IPS DF 4.7 (cell line): ENCODE data around the gene ADAM10.
A peak's percentile ranks its signal among the peaks of the same experiment; 100 is the strongest.
"Not testable (repeated sequence)": the region's sequence is repeated elsewhere in the genome, so short reads cannot be mapped to it uniquely, and the experiment has no call there.

Source experiments
- DNase-seq: peaks from one replicate; pipeline ENCODE4 v3.0.0-alpha.2; 2013; ENCODE audit warnings: low spot score; ENCODE audit errors: extremely low read depth

The ADAM10 gene, protein sequence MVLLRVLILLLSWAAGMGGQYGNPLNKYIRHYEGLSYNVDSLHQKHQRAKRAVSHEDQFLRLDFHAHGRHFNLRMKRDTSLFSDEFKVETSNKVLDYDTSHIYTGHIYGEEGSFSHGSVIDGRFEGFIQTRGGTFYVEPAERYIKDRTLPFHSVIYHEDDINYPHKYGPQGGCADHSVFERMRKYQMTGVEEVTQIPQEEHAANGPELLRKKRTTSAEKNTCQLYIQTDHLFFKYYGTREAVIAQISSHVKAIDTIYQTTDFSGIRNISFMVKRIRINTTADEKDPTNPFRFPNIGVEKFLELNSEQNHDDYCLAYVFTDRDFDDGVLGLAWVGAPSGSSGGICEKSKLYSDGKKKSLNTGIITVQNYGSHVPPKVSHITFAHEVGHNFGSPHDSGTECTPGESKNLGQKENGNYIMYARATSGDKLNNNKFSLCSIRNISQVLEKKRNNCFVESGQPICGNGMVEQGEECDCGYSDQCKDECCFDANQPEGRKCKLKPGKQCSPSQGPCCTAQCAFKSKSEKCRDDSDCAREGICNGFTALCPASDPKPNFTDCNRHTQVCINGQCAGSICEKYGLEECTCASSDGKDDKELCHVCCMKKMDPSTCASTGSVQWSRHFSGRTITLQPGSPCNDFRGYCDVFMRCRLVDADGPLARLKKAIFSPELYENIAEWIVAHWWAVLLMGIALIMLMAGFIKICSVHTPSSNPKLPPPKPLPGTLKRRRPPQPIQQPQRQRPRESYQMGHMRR

DNA sequence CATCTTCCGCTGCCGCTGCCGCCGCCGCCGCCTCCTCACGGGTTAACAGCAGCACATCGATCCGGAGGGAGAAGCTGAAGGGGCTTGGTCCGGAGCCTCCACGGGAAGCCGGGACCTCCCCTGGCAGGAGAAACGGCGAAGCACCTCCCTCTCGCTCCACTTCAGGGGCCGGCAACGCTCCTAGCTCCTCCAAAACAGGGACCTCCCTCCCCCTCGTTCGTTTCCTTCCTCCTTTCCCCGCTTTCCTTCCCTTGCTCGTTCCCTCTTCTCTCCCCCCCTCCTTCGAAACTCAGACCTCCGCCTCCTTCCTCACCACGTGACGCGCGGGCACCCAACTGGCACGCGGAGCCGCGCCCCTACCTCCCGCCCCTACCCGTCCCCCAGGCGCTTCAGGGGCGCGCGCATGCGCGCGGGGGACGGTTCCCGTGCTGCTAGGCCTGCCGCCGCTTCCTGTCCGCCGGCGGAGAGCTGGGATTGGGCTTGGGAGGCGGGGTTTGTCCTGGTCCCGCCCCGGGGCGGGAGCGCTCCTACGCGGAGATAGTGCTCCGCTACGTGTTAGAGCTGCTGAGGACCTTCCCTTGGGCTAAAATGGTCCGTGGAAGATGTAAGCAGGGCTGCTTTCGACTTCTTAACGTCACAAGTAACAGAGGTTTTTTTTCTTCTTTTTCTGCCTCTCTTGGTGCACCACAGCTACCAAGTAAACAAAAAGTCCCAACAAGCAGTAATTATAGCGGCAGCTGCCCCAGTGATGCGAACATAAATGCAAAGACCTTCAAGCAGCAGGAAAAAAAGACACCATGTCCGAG is at the start of gene ADAM10:
Gene ADAM10 (minus strand): TSS at position 176 of the 806 bp plus-strand sequence. CDS start 173 bp downstream, at position 3.
- peak; percentile 84 for DNase-seq

DNA sequence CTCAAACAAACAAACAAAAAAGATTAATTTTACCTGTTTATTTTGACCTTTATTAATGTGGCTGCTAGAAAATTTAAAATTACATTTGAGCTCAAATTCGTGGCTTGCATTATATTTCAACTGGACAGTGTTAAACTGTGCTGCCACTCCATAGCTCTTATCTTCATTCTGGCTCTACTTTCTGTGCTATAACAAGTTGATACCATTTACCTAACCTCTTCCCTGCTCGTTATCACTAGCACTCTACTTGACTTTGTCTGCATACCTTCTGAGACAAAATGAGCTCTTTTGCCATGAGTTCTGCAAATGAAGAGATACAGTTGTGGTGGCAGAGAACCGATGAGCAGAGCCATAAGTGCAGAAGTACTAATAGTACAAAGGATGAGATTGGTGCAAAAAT is 48.0 kb upstream of the ADAM10 start:
- DNase-seq = no peak

DNA sequence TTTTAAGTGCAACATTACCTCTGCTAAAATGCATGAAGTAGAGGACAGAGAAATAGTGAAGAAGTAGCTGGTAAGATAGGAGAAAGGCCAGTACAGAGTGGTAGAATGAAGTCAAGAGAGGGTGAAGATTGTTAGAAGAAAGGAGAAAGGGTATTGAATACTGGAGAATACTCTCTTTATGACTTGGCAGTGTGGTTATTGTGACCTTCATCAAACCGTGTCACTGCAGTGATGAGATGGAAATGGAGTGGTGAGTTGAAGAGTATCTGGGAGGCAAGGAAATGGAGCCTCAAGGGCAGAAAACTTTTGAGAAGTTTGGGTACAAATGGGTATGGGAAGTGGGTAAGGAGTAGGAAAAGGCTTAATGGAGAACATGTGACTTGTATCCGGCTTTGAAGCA is 46.3 kb upstream of the ADAM10 start:
- DNase-seq = no peak

DNA sequence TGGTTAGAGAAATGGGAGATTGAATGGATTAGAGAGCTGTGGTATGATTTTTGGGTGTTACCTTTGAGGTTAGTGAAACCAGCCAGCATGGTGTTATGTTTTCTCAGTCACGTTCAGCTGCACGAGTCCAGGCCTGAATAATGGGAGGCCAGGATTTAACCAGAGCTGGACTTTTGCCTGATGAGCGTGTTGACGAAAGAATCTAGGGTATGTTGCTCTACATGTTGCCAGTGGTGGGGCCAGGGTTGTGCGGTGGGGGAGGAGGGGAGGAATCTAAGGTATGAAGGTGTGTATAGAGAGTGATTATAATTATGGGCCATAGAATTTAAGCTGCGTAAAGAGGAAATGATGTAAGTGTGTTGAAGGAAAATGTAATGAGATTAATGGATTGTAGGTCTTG is 44.4 kb upstream of the ADAM10 start:
- no peak for DNase-seq

DNA sequence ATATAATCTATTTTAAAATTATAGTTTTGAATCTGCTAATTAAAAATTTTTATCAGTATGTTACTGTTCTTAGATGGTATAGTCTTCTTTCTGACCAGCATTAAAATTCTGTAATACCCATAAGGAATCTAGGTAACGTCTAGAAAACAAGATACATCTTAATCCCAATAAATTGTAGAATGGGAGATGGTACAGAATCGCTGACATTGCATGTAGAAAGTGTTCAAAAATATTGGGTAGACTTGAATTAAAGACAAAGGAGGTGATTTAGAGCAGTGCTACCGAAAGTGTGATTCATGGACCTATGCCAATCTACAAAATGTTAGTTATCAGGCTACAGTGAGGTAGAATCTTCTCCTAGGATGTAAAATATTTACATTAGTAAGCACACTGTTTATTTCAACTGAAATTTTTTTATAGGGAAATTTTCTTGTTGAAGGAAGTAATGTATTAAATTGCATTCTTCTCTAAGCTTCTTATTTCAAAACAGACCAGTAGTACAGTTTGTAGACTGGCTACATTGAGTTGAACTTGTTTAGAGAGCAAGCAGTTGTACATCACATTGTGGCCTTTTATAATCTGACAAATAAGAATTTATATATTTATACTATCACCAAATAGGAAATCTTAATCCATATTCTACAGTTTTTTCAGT is 38.7 kb upstream of the ADAM10 start:
- no peak for DNase-seq

DNA sequence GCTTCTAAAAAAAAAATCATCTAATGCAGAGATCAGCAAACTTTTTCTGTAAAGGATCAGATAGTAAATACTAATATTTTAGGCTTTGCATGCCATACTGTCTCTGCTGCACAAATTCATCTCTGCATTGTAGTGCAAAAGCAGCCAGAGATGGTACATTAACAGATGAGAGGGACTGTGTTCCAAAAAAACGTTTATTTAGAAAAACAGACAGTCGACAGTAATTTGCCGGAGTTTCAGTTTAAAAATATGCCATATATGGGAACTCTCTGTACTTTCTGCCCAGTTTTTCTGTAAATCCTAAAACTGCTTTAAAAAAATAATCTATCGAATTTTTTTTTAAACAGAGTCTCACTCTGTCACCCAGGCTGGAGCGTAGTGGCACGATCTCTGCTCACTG is 35.8 kb upstream of the ADAM10 start:
- no peak for DNase-seq

DNA sequence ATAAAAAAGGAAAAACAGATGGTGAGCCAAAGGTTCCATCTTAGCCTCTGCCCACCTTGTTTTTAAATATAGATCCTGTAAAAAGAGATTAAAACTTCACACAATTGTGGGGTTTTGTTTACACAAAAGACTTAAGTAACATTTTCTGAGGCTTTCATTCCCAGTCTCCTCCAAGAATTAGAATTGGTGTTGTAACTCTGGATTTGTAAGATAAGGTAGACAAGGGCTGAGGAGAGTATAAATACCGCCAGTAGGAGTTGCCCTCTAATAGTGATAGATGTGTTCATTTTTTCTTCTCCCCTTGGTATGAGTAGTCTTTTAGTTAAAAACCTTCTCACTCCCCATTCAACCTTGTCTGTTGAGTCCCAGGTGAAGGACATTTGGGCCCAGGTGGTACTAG is 30.0 kb upstream of the ADAM10 start:
- no peak for DNase-seq

DNA sequence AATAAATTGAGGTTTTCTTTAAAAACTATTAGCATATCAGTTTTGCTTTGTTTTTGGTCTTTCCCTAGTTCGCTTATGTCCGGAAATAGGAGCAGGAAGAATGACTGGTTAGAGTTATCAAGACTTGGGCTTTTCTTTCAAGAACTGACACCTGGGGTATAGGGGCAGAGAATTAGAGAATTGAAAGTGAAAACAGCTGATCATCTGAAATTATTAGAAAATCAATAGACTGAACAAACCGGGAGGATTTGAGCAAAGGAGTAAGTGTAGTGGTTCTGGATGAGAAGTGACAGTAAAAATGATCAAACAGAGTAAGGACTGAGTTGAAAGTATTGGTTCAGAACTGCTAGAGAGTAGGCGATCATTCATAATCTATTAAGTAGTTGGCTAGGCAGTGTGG is 27.6 kb upstream of the ADAM10 start:
- no peak for DNase-seq

DNA sequence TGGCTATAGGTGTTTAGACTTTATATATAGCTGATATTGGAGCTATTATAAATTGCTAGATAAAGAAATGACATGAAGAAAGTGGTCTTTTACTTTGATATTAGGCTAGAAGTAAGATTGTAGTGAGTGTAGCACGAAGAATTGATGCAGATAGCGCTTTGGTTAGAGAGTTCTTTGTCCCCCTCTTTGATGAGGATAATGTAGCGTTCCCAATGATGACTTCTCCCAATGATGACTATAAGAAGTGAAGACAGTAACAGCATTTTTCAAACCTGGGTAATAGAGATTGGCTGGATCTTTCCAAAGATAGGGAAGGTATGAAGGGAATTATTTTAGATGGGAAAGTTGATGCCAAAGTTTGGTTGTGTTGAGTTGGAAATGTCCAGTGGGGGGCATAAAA is 25.9 kb upstream of the ADAM10 start:
- DNase-seq = no peak

DNA sequence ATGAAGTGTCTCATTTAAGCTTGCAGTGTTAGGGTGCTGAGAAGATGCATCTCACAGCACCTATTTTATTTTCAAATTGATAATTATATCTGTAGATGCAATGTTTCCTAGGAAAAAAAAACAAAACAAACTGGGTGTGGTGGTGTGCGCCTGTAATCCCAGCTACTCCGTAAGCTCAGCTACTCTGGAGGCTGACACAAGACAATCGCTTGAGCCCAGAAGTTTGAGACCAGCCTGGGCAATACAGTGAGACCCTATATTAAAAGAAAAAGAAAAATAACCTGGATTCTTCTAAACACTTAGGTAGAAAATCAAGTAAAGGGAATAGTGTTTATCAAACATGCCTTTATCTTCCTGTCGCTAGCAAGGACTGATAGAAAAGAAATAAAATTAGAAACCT is 23.5 kb upstream of the ADAM10 start:
- no peak for DNase-seq

DNA sequence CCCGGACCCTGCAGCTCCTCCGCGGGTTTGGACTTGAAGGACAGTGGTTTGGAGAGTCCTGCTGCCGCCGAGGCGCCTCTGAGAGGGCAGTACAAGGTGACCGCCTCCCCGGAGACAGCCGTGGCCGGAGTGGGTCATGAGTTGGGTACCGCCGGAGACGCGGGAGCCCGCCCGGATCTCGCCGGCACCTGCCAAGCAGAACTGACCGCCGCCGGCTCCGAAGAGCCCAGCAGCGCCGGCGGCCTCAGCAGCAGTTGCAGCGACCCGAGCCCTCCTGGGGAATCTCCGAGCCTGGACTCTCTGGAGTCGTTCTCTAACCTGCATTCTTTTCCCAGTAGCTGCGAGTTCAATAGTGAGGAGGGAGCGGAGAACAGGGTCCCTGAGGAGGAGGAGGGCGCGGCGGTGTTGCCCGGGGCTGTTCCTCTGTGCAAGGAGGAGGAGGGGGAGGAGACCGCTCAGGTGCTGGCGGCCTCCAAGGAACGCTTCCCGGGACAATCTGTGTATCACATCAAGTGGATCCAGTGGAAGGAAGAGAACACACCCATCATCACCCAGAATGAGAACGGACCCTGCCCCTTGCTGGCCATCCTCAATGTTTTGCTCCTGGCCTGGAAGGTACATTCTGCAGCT is 22.2 kb upstream of the ADAM10 start:
- no peak for DNase-seq

DNA sequence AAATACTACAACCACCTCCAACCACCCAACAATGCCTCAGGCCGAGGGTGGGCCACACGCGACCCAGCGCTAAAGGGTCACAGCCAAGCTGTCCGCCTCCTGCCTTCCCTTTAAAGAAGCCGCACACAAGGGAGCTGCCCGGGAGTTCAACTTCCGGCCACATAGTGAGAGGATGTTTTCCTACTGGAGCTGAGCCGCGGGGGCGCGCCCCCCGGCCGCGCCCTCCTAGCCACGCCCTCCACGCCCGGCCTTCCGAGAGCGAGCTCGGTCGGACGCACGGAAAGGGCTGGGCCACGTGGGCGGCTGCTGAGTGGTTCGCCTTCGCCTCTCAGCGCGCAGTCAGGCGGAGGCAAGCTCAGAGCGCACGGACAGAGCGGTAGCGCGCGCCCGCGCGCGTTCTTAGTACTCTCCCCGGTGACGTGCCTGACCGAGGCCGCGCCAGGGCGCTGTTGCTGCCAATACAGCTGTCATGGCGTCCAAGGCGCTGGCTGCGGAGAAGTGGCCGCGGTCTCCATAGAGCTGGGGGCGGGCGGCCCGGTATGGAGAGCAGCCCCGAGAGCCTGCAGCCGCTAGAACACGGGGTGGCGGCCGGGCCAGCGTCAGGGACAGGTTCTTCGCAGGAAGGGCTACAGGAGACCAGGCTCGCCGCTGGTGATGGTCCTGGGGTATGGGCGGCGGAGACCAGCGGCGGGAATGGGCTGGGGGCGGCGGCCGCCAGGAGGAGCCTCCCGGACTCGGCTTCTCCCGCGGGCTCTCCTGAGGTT is 21.5 kb upstream of the ADAM10 start, which contains the start of gene MINDY2:
Gene MINDY2 (plus strand): TSS at position 446 of the 764 bp plus-strand sequence. CDS start 94 bp downstream, at position 540.
- peak; percentile 89 for DNase-seq

DNA sequence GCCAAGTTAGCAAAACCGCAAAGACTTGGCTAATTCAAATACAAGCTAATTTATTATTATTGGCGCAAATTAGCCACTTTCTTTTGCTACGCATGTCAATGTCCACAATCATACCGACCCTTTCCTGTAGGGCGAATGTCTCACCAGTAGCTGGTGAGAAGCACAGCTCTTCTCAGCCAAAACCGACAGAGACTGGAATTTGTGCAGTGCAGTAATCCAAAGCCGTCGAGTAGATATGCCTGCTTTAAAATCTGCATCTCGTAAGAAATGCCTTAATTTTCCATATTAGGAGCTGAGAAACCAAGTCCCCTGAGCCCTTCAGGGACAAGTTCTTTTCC is 21.0 kb upstream of the ADAM10 start:
- DNase-seq = no peak

DNA sequence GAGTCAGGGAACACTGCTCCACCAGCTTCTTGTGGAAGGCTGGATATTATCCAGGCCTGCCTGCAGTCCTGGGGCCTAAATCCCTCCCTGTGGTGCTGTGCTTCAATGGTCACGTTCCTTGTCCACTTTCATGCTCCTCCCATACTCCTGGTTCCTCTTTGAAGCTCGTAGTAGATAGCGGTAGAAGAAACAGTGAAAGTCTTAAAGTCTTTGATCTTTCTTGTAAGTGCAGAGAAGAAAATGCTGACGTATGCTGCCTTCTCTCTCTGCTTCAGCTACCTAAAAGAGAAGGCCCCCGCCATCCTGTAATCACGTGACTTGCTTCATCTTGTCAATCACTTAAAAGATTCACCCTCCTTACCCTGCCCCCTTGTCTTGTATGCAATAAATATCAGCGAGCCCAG is 19.1 kb upstream of the ADAM10 start:
- DNase-seq = not testable (repeated sequence)

DNA sequence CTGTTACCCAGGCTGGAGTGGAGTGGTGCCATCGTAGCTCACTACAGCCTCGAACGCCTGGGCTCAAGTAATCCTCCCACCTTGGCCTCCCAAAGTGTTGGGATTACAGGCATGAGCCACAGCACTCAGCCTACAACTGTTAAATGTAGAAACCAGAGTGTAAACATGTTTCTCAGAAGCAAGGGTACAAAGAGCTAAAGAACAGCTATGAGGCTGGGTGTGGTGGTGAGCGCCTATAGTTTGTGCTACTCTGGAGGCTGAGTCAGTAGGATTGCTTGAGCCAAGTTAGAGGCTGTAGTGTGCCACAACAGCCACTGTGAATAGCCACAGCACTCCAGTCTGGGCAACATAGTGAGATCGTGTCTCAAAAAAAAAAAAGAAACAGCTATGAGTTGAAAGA is 16.8 kb upstream of the ADAM10 start:
- DNase-seq = no peak

DNA sequence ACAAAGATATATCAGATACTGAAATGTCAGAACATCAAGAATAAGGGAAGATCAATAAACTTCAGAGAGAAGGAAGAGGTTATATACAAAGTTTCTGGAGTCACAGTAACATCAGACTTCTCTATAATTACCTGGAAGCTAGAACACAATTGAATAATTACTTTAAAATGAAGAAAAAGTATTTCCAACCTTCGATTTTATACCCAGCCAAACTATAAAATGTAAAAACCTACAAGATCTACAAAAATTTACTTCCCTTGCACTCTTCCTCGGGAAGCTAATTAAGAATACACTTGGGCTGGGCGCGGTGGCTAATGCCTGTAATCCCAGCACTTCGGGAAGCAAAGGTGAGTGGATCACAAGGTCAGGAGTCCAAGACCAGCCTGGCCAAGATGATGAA is 15.0 kb upstream of the ADAM10 start:
- DNase-seq = no peak

DNA sequence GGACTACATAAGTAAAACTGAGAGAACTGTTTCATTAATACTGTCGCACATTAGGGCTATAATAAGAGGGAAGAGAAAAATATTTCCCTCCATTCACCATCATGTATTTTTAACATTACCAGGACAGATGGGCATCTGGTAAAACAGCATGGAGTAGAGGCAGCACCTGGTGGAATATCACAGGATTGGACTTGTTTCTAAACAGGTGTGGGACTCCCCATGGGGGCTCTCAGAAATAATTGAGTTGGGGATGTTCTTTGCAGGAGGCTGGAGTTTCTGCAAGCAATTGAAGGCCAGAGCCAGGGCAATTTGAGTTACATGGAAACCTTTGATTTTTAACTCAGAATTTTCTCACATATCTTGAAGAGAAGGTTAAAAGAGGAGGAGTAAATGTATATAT is 13.2 kb upstream of the ADAM10 start:
- DNase-seq = no peak

DNA sequence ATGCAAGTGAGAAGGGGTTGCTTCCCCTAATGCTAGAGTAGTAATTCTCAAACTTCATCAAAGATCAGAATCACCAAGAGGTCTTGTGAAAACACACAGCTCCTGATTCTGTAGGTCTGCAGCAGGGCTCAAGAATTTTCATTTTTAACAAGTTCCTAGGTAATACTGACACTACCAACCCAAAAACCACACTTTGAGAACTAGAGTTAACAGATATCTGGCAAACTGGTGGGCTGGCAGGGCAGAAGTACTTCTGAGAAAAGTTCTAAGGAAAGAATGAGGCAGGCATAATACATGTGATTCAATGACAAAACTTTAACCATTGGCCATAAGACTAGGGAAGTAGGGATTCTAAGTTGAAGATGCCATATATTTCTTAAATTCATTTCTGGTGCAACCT is 12.8 kb upstream of the ADAM10 start:
- no peak for DNase-seq

DNA sequence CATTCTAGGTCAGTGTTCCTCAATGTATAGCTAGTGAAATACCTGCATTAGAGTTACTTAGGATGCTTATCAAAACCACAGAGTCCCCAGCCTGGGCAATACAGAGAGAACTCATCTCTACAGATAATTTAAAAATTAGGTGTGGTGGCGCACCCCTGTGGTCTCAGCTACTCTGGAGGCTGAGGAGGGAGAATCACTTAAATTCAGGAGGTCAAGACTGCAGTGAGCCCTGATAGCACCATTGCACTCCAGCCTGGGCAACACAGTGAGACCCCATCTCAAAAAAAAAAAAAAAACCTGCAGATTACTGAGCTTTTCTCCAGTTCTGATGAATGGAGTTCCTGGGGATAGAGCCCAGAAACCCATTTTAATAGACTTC is 11.5 kb upstream of the ADAM10 start:
- no peak for DNase-seq

DNA sequence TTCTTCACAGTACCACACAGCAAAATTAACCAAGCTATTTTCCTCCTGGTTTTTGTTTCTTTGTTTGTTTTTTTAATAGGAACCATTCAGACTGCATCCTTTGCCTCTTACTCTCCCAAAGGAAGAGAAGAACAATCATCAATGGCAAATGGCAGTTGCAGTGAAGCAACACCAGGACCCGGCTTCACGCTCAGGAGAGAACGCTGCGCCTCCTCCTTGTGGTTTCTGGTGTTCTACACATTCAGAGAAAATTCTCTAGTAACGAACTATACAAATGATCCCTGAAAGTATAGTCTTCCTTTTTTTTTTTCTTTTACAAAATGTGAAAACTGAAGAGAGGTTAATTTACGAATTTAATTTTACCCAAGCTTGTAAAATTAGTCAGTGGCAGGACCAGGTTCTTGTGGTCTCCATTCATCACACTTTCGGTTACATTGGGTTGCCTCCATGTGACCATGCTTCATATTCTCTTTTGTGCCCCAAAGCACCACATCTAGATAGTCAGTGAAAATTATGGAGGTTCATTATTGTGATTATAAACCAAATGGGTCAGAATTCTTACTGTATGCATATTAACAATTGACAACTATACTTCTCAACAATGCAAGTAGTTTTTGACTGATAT is 11.0 kb upstream of the ADAM10 start:
- DNase-seq = no peak
